HG03571 (cell line): ENCODE results near the gene THNSL1.

Source experiments
- ATAC-seq: cut with Tn5 transposase; IDR thresholded peaks from one replicate; pipeline ENCODE4 v1.9.1; 2021; ENCODE audit not compliant: unreplicated experiment

THNSL1 gene

GRCh38 chr10:25050402-25050801, 34.0 kb downstream of the THNSL1 start:
- no peak for ATAC-seq

- no peak for ATAC-seq
Measured at GRCh38 chr10:25052012-25052411, 35.6 kb downstream of the THNSL1 start.

- ATAC-seq: no peak
Measured at GRCh38 chr10:25056726-25057125, 40.3 kb downstream of the THNSL1 start.

- no peak for ATAC-seq
Measured at GRCh38 chr10:25057886-25058285, 41.5 kb downstream of the THNSL1 start.

- ATAC-seq: no peak
Measured at GRCh38 chr10:25059990-25060389, 43.6 kb downstream of the THNSL1 start.

- no peak for ATAC-seq
Measured at GRCh38 chr10:25061125-25061524, 44.7 kb downstream of the THNSL1 start.

- ATAC-seq: no peak
Measured at GRCh38 chr10:25061711-25062449, 45.5 kb downstream of the THNSL1 start.

- no peak for ATAC-seq
Measured at GRCh38 chr10:25063157-25063556, 46.7 kb downstream of the THNSL1 start.

GRCh38 chr10:25063644-25064043, 47.2 kb downstream of the THNSL1 start:
- ATAC-seq: no peak

GRCh38 chr10:25064401-25064800, 48.0 kb downstream of the THNSL1 start:
- ATAC-seq: no peak

GRCh38 chr10:25065761-25066476, 49.5 kb downstream of the THNSL1 start:
- ATAC-seq: no peak

GRCh38 chr10:25068152-25069058, 52.0 kb downstream of the THNSL1 start:
- ATAC-seq: no peak

GRCh38 chr10:25071227-25071626, 54.8 kb downstream of the THNSL1 start:
- no peak for ATAC-seq

GRCh38 chr10:25072786-25073185, 56.4 kb downstream of the THNSL1 start:
- ATAC-seq: no peak

GRCh38 chr10:25075825-25076224, 59.4 kb downstream of the THNSL1 start:
- ATAC-seq: no peak
